Measurements from ENCODE around the gene MRPL34.

The MRPL34 gene

DNA sequence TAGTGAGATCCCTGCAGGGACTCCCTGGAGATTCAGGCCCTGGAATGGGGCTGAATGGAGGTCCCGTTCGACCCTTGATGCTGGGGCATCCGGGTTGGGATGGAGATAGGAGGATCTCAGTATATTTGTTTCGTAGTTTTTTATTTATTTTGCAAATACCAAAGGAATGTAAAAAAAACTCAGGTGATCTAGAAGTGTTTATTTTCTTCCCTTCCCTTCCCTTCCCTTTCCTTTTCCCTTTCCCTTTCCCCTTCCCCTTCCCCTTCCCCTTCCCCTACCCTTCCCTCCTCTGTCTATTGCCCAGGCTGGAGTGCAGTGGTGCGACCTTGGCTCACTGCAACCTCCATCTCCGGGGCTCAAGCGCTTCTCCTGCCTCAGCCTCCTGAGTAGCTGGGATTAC is 36.2 kb downstream of the MRPL34 start:
- DNase-seq (ENCODE audit: low spot score): no peak

DNA sequence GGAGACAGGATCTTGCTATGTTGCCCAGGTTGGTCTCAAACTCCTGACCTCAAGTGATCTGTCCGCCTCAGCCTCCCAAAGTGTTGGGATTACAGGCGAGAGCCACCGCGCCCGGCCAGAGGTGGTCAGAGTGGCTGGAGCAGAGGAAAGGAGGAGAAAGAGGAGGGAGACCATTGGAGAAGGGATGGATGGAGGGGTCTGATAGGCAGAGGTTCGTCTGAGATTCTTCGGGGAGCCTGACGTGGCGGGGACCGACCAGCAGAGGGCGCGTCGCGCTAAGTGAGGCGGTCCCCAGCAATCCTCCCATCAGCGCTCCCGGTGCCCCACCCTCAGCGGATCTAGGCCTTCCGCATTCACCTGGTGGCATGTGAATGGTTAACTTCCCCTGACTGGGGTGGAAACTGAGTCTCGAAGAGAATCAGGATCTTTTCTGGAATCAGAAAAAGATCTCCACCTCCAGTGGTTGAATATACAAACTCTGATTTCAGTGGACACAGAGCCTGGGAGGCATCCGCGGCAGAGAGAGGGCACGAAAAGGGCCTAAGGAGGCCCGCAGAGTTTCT is 40.5 kb downstream of the MRPL34 start:
- peak; percentile 79 for DNase-seq (ENCODE audit: low spot score)

- no peak for DNase-seq (ENCODE audit: low spot score)
These were observed 41.7 kb downstream of the MRPL34 start for GRCh38 chr19:17347361-17347760.

GRCh38 chr19:17347877-17348276 is 42.2 kb downstream of the MRPL34 start:
- no peak for DNase-seq (ENCODE audit: low spot score)

DNA sequence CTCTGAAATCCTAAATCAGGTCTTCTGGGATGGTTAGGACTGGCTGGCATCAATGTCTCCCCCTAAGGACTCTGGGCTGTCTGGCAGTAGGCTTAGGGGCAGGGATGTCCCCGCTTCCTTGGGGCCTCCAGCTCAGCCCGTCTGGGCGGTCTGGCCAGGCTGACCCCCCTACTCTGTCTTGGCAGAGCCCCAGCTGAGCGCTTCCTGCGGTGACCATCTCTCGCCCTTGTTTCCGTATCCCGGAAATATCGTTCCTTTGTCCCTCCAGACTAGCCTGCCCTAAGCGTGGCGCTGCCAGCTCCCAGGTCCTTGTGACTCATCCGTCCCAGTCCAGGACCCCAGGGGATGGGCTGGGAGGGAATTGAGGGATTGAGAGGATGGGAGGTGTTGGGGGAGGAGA is 43.0 kb downstream of the MRPL34 start:
- DNase-seq (ENCODE audit: low spot score): no peak

DNA sequence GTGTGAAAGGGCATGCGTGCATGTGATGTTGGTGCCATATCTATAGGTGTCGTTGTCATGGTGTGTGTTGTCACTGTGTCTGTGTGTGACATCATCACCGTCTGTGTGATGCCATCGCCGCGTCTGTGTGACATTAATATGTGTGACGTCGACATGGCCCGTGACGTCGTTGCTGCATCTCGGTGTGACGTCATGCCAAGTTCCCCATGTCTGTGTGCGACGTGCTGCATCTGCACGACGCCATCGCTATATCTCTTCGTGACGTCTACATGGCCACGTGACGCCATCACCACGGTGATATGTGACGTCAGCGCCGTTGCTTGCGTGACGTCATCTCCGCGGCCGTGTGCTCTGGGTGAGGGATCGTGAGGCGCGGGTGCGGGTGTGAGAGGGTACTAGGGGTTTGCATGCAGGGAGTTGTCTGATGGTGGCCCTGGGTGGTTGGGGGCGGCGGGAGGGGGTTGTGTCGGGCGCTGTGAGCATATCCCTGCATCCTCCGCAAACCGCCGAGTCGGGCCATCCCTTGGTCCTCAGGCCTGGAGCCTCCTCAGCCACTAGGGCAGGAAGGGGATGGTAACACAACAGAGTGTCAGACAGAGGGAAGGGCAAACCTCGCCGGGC is 46.3 kb downstream of the MRPL34 start:
- DNase-seq (ENCODE audit: low spot score): no peak

DNA sequence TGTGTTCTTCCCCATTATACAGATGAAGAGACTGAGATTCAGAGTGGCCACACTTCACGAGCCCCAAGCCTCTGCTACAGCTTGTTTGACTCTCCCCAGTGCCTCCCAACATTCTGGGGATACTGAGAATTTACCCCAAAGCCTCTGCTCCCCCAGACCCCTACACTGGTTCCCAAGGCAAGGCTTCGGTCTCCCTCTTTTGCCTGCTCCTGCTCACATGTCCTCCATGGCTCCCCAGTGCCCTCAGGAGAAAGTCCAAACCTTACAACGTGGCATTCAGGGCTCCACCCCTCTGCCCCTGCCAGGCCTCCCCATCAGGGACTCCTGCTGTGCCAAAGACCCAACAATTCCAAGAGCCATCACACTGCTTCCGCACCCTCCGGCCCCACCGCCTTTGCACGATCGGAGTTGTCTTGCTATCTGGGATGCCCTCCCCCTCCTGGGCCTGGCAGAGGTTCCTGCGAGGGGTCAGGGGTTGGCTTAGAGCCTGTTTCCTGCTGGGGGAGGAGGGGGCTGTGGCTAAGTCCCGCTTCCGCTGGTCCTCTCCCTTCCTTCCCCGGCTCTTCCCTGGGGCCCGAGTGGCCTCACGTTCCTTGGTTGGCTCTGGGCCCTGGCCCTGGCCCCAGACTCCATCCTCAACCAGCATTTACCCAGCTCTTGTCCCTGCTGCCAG is 47.1 kb downstream of the MRPL34 start:
- DNase-seq (ENCODE audit: low spot score): no peak

DNA sequence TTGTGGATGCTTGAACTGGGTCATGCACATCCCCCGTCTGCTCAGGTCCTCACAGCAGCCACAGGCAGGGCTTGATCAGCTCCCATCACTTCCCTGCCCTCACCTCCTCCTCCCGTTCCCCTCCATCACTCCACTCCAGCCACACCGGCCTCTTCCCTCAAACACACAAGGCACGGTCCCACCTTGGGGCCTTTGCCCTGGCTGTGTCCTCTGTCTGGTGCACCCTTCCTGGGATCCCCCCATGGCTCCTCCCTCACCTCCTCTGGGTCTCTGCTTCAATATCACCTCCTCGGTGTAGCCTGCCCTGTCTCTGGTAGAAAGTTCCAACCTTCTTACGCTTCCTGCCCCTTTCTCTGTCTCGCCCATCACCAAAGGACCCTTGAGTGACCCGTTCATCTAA is 47.7 kb downstream of the MRPL34 start:
- no peak for DNase-seq (ENCODE audit: low spot score)

Data from hematopoietic multipotent progenitor cell treated with erythropoietin and hydrocortisone succinate and interleukin-3 and kit ligand, for 17 days (in vitro differentiated cells).